Measurements from ENCODE around the gene RPS26.

GRCh38 chr12:56010111-56010570, 31.6 kb upstream of the RPS26 start:
- TF ChIP-seq TAF1 (IDR thresholded peaks at IDR 0.05; ENCODE audit: borderline replicate concordance, insufficient read depth, low read length) (no peak), POLR2AphosphoS5 (IDR thresholded peaks at IDR 0.05; ENCODE audit: low read depth, low read length) (no peak), REST (IDR thresholded peaks at IDR 0.05; ENCODE audit: insufficient read depth in 1 of 2, low read depth in 2 of 2, low read length in 2 of 2) (no peak), FOXP2 (optimal IDR thresholded peaks at IDR 0.05; ENCODE audit: borderline replicate concordance, extremely low read depth, extremely low read length, insufficient read depth) (no peak)

All from PFSK-1 (cell line).